GM23248 (cell line): Measurements from ENCODE around the gene DOK1.

Experiments
- EZH2 ChIP-seq: fragments of 200-600 bp; sonication (generic); IDR thresholded peaks from 2 replicates; pipeline ENCODE4 v1.6.1; 2018; ENCODE audit warnings: antibody characterized with exemption, mild to moderate bottlenecking; ENCODE audit not compliant: insufficient read depth, poor library complexity, severe bottlenecking
- EZH2phosphoT487 ChIP-seq: fragments of 200-600 bp; sonication (generic); IDR thresholded peaks from 2 replicates; pipeline ENCODE4 v1.6.1; 2018; ENCODE audit warnings: antibody characterized with exemption, moderate library complexity, mild to moderate bottlenecking, low read depth; ENCODE audit not compliant: insufficient read depth

DNA sequence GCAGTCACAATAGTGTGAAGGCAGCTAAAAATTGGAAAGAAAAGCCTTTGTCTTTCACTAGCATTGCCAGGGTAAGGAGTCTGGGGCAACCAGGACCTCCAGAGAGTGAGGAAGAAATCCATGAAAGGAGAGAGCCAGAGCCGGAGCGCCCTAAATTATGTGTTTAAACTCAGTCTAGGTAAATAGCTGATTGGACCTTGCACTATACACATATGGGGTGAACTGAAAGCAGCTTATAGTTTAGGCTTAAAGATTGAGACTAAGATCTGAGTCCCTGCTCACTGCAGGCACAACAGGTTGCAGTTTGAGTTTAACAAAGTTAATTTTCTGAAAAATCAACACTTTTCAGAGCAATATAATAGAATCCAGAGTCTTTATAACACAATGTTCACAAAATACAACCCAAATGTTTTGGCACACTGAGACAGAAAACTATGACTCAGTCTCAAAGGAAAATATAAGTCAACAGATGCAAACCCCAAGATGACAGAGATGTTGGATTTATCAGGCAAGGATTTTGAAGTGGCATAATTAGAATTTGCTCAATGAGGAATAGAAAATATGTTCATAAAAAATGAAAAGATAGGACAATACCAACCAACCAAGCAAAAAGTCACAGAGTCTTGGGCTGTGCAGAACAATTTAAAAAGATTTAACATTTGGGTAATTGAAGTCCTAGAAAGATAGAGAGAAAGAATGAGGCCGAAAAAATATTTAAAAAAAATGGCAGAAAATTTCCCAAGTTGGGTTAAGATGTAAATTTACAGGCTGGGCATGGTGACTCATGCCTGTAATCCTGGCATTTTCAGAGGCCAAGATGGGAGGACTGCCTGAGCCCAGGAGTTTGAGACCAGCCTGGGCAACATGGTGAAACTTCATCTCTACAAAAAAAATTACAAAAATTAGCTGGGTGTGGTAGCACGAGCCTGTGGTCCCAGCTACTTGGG is 39.6 kb downstream of the DOK1 start:
- TF ChIP-seq EZH2 (no peak), EZH2phosphoT487 (no peak)
